ENCODE results near the gene ITIH5.
A peak's percentile ranks its signal among the peaks of the same experiment; 100 is the strongest.

Gene ITIH5

GRCh38 chr10:7544203-7544602 is 122.6 kb downstream of the ITIH5 start:
- DNase-seq: no peak

- no peak for DNase-seq
Observed at GRCh38 chr10:7542189-7542914, 124.4 kb downstream of the ITIH5 start.

GRCh38 chr10:7541137-7542087 is 125.4 kb downstream of the ITIH5 start:
- no peak for DNase-seq

GRCh38 chr10:7538970-7539654 is 127.7 kb downstream of the ITIH5 start:
- no peak for DNase-seq

GRCh38 chr10:7537126-7537525 is 129.6 kb downstream of the ITIH5 start:
- DNase-seq: no peak

- DNase-seq: no peak
Observed at GRCh38 chr10:7534480-7534852, 132.3 kb downstream of the ITIH5 start.

- no peak for DNase-seq
Observed at GRCh38 chr10:7533657-7534479, 132.9 kb downstream of the ITIH5 start.

GRCh38 chr10:7532723-7533498 is 133.9 kb downstream of the ITIH5 start:
- no peak for DNase-seq

GRCh38 chr10:7529638-7530037 is 137.1 kb downstream of the ITIH5 start:
- no peak for DNase-seq

GRCh38 chr10:7527468-7527867 is 139.3 kb downstream of the ITIH5 start:
- no peak for DNase-seq

- no peak for DNase-seq
Observed at GRCh38 chr10:7526017-7526400, 140.8 kb downstream of the ITIH5 start.

GRCh38 chr10:7525314-7526016 is 141.3 kb downstream of the ITIH5 start:
- DNase-seq: peak; percentile 27

GRCh38 chr10:7523656-7524055 is 143.1 kb downstream of the ITIH5 start:
- no peak for DNase-seq

GRCh38 chr10:7520507-7521485 is 146.0 kb downstream of the ITIH5 start:
- DNase-seq: no peak

- no peak for DNase-seq
Observed at GRCh38 chr10:7519351-7519750, 147.4 kb downstream of the ITIH5 start.

- DNase-seq: no peak
Observed at GRCh38 chr10:7518693-7519092, 148.1 kb downstream of the ITIH5 start.

- no peak for DNase-seq
Observed at GRCh38 chr10:7515439-7515838, 151.3 kb downstream of the ITIH5 start.

- no peak for DNase-seq
Observed at GRCh38 chr10:7513936-7514335, 152.8 kb downstream of the ITIH5 start.

- no peak for DNase-seq
Observed at GRCh38 chr10:7513455-7513854, 153.3 kb downstream of the ITIH5 start.

GRCh38 chr10:7512487-7512886 is 154.3 kb downstream of the ITIH5 start:
- DNase-seq: no peak

Data from NCI-H345 (cell line).